NCI-H2227 (cell line): ENCODE results near the gene SAMD13.

Experiments used
- DNase-seq: peaks from one replicate; lab custom pipeline; 2025; ENCODE audit not compliant: unreplicated experiment; lab: John Stamatoyannopoulos, UW

SAMD13 gene, protein sequence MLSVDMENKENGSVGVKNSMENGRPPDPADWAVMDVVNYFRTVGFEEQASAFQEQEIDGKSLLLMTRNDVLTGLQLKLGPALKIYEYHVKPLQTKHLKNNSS

DNA sequence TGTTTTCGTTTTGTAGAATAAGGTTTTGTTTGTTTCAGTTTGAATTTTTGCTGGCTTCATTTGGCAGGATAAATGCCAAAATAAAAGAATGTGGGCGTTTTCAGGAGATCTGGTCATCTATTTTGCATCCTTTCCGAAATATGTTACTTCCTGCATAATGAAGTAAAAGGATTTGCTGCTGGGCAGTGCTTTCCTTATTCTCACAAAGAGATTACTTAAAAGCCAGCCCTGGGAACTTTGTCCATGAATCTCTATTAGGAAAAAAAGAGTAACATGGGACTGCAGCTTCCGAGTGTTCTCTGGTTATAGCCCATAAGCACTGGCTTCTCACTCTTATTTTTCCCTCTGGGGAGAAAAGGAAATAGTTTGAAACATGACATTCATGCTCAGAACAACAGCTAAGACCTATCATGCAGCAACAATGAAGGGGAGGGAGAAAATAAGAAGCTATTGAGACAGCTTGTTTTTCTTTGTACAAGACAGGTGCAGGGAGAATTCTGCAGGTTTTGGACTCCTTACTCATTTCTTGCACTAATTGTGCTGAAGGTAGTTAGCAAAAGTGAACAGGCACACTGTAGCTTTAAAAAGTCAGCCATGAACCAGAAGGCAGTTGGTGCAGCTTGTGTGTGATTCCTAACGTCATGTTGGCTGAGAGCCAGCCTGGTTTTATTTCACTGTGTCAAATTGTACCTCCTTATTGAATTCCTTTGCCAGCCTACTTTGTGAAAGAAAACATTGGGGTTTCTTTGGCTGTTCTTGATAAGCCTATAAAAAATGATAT is at the start of gene SAMD13:
Gene SAMD13, plus strand, starts transcription at position 705 of the 781 bp plus-strand sequence. CDS start 1,527 bp downstream, outside the sequence.
- DNase-seq: peak; percentile 82

DNA sequence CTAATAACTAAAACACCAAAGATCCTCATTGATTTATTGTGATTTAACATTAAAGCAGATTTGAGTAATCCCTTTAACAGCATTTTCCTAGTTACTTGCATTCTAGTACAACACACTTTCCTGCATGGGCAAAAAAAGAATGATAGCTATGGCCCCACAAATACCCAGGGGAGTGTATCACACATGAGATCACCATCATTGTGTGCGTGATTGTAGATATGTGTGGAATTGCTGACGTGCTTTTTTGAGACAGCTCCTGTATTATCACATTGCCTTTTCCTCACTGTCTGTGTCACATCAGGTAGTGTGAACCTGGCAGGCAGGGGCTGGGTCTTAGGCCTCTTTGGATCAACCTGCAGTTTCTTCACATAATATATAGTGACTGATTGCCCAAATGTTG is 48.5 kb upstream of the SAMD13 start:
- DNase-seq: no peak

- no peak for DNase-seq
Measured at GRCh38 chr1:84253891-84254290, 47.6 kb upstream of the SAMD13 start.

DNA sequence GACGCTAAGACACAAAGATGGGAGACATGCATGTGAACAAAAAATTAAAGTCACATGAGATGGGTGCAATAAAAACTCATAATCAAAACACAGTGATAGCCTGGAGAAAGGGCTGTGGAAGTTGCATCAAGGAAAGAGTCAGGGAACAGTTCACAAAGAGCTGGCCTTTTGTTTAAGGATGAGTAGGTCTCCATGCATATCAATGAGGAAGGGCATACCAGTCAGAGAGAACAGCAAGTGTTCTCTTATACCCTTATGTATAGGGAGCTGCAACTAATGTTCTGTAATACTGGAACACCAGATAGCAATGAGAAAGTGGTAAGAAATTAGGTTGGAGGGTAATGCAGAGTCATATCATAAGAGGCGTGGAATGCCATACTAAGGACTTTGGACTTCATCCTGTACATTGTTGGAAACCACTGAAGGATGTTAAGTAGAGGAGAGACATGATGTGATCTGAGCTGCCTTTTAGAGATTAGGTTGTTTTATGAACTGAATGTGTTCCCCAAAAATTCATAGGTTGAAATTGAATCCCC is 46.7 kb upstream of the SAMD13 start:
- DNase-seq: no peak

DNA sequence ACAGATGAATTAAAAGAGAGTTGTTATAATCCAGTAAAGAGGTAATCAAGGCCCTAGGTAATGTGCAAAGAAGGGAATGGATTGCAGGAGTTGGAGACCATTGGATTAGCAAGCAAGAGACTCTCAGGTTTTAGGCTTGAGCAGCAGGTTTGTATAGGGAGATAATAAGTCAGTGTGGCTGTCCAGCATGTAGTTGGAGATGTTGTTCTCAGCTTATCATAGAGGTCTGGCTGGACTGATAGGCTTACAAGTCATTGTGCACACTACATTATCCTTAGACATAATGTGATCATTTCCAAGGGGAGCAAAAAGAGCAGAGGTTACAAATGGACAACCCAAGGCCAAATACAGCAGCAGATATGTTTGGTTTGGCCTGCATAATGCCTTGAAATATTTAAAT is 45.9 kb upstream of the SAMD13 start:
- no peak for DNase-seq

DNA sequence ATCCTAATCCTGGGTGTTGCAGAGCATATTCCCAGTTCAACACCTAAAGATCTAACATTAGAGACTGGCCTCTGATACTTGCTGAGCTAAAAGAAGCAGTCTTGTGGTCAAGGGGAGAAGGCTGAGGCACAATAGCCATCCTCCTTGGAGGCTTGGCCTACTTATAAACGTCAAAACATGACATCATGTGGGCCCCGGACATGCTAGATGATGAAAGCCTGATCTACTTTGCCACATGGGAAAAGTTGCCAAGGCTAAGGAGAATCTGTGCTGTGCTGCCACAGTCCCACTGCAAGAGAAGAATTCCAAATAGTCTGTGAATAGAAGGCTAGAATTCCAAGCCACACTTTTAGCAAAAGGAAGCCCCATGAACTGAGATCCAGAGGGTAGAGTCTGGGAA is 43.9 kb upstream of the SAMD13 start:
- no peak for DNase-seq

DNA sequence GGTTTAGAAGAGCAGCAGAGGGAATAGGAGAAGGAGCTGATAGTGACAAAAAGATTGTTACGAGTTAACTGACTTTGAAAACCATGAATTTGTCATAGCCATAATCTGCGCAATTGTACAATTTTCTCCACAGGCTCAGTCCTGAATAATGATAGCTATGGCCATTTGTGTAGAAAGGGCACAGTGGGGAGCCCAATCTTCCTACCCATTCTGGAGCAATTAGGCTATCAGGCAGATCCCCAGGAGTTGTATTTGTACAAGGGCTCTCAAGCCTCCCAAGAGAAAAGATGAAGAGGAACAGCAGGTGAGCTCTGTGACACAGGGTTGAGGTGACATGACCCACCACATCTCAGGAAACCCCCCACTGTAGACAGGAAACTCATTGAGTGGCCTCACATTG is 42.1 kb upstream of the SAMD13 start:
- peak; percentile 97 for DNase-seq

- no peak for DNase-seq
Measured at GRCh38 chr1:84259989-84260388, 41.5 kb upstream of the SAMD13 start.

DNA sequence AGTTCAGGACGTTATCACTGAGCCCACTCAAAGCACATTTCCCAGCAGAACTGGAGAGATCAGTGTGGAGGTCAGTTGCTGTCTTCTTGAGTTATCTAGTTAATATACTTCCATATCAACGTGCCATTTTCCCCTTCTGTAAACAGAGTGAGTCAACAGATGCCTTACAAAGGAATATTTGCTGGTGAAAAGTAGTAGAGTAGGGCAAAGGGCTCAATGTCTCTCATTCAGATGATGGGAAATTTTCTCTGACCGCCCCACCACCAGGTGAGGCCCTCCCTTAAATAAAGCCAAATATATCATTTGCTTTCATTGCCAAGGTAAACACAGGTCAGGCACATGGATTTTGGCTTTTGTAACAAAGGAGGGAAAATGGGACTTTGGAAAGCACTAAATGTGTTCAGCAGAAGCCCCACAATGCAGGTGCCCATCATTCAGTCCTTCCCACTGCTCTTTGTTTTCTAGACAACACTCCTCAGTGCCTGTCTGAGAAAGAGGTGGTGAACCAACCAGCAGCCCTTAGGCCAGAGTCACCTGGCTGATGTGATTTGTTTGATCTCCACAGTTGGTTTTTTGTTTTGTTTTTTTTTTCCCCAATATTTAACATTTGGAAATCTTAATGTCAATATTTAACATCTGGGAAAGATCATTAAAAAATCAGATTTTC is 40.5 kb upstream of the SAMD13 start:
- DNase-seq: peak; percentile 82

DNA sequence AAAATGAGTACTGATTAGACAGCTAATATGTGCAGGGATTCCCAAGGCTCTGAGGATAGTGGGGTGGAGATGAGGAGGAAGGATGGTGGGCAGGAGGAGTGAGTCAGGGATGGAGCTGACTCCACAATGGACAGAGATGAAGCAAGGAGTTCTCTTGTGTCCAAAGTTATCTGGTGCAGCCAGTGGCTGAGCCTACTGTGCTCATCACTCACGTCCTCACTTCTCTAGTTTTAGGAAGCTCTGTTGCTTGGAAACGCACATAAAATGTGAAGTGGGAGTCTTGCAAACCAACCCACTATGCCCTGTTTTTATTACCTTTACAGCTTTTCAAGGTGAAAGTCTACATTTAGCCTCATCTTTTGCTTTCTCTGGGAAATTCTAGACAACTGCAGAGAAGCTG is 36.5 kb upstream of the SAMD13 start:
- DNase-seq: no peak

DNA sequence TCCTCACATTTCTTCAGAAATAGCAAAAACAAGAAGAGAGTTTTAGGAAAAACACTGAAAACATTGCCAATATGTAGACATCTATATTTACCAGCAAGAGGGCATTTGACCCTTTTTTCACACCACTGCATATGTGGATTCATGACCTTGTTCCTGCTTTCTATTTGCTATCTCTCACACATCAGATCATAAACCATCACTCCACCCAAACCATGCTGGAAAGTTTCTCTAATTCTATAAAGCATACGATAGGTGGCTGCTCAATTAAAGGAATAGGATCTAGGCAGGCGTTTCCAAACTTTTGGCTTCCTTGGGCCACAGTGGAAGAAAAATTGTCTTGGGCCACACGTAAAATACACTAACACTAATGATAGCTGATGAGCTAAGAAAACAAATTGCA is 35.6 kb upstream of the SAMD13 start:
- DNase-seq: no peak

DNA sequence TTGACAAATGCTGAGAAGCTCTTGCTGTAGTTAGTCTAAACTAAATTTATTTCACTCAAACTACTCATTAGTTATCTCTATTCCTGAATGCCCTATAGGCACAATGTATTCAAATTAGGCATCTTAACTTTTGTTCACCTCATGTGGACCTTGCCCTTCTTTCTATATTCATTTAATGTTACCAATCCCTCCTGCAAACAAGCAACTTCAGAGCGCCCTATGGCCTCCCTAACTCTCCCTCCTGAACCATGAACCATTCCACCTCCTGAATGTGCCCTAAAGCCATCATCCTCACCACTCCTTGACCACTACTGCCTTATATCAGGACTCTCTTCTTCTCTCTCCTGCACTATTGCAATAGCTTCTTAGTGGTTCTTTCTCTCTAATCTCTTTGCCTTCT is 34.8 kb upstream of the SAMD13 start:
- no peak for DNase-seq

DNA sequence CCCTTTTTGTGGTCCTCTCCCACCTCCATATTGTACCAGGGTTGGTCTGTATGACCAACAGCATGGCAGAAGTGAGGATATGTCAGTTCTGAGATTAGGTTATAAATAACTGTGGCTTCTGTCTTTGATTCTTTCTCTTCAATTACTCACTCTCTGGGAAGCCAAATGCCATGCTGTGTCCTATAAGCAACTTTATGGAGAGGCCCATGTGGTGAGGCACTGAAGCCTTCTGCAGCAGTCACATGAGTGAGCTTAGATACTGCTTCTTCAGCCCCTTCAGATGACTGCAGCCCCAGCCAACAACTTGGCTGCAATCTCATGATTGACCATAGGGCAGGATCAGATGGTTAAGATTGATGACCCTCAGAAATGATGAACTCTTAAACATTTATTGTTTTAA is 34.0 kb upstream of the SAMD13 start:
- DNase-seq: no peak

DNA sequence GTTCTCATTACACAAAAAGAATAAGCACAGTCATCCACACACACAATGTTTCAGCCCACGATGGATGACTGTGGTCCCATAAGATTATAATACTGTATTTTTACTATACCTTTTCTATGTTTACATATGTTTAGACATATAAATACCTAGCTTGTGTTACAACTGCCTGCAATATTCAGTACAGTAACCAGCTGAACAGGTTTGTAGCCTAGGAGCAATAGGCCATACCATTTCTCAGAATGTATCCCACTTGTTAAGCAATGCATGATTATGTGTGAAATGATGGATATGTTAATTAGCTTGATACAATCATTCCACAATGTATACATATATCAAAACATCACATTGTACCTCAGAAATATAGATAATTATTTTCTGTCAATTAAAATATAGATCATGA is 33.2 kb upstream of the SAMD13 start:
- DNase-seq: no peak

- no peak for DNase-seq
Measured at GRCh38 chr1:84269306-84269705, 32.2 kb upstream of the SAMD13 start.

- DNase-seq: peak; percentile 11
Measured at GRCh38 chr1:84271441-84272151, 29.9 kb upstream of the SAMD13 start.

GRCh38 chr1:84272401-84272800 is 29.1 kb upstream of the SAMD13 start:
- no peak for DNase-seq

GRCh38 chr1:84277343-84278059 is 24.0 kb upstream of the SAMD13 start:
- DNase-seq: no peak

DNA sequence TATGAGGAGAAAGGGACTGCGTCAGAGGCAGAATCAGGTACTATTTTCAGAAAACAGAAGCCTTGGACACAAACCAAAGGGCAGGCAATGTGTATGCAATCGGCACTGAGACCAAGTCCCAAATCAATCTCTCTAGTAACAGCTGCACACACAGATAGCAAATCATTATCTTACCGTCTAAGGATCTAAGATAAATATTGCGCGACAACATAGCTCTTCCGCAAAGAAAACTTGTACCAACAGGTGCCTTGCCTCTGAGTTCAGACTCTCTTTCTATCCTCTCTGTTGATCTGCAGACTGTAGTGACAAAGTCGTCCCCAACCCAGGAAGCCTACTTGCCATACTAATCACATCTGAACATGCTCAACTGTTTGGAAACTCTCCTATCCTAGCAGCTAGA is 22.6 kb upstream of the SAMD13 start:
- no peak for DNase-seq

DNA sequence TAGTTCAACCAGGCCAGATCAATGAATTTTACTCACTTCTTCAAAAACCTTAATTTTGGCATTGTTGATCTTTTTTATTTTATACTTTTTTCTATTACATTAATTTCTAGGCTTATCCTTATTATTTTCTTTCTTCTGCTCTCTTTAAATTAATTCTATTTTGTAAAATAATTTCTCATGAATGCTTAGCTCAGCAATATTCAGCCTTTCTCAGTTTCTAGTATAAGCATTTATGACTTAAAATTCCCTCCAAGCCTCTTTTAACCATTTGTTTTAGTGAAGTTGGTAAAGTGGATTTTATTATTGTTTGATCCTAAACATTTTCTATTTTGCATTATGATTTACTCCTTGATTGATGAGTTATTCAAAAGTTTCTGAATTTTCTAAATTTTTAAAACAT is 20.6 kb upstream of the SAMD13 start:
- no peak for DNase-seq

DNA sequence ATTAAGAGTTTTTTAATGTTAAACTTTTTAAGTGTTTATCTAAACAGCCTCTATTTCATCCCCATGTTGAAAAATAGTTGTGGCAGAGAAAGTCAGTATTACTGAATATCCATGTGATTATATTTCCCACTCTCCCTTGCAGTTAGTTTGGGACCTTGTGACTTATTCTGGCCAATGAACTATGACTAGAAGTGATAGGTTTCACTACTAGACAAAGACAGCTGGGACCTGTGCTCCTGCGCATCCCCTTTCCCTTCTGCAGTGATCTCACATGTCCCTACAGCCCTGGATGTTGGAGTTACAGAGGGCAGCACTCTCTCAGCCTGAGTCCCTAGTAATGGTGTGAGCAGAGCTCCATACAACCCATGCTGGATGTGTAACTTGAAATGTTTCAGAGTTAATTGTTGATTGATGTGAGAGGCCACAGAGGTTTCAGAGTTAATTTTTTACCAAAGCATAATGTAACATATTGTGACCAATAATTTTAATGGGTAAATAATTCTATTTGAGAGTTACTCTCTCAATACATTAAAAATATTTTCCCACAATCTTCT is 18.7 kb upstream of the SAMD13 start:
- no peak for DNase-seq
